Measurements from ENCODE around the gene PICALM. TPM values are rescaled to one million over a fixed set of nuclear protein-coding genes. Genes with fewer than 3 reads are reported as not detected.

PICALM gene
- total and polyA plus RNA-seq, 9 of the 15 experiments (the other 6 are each of a cell fraction or from before 2014, with no cell fraction given): 41.3 to 990 (median 309) TPM

DNA sequence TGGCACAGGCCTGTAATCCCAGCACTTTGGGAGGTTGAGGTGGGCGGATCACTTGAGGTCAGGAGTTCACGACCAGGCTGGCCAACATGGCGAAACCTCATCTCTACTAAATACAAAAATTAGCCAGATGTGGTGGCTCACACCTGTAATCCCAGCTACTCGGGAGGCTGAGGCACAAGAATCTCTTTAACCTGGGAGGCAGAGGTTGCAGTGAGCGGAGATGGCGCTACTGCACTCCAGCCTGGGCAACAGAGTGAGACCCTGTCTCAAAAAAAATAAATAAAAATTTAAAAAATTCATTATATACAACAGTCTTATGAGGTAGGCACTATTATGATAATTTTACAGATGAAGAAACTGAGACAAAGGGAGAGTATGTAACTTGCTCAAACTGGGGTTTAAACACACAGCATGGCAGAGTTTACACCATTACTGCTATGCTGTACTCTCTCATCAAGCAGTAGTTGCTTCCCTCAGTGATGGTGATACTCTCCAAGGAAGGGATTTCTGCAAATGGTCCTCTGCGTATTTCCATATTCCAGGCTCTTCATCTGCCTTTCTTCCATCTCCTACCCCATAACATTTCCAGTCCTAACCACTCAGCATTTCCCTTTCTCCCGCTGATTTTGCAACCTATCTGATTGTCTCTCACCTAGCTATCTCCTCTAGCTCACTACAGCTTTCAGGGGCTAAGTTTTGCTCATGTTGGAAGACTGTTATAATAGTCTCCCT lies 118.4 kb downstream of the PICALM start (continued):
- TF ChIP-seq, protein P1, sequence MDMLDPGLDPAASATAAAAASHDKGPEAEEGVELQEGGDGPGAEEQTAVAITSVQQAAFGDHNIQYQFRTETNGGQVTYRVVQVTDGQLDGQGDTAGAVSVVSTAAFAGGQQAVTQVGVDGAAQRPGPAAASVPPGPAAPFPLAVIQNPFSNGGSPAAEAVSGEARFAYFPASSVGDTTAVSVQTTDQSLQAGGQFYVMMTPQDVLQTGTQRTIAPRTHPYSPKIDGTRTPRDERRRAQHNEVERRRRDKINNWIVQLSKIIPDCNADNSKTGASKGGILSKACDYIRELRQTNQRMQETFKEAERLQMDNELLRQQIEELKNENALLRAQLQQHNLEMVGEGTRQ (CRISPR knock-in tag; IDR thresholded peaks at IDR 0.05): no peak
- TF ChIP-seq HDAC3 (IDR thresholded peaks at IDR 0.05; ENCODE audit: borderline replicate concordance, partially characterized antibody) (no peak), ZNF778 (CRISPR knock-in tag; IDR thresholded peaks at IDR 0.05) (no peak), OTX1 (CRISPR knock-in tag; IDR thresholded peaks at IDR 0.05) (peak; percentile 52; the same call in 1 of the 2 replicates), HDAC6 (IDR thresholded peaks at IDR 0.05; ENCODE audit: low read depth, low read length) (no peak), ZNF764 (CRISPR knock-in tag; IDR thresholded peaks at IDR 0.05; ENCODE audit: low read depth) (no peak), ZBTB17 (CRISPR knock-in tag; IDR thresholded peaks at IDR 0.05) (0 out of 2 replicates have a peak, but pooled peaks have one; percentile 37), TFAM (CRISPR knock-in tag; conservative IDR thresholded peaks at IDR 0.05) (no peak), ZFX (CRISPR knock-in tag; IDR thresholded peaks at IDR 0.05) (no peak), ZNF121 (CRISPR knock-in tag; conservative IDR thresholded peaks at IDR 0.05) (peak; percentile 82), PPARD (CRISPR knock-in tag; IDR thresholded peaks at IDR 0.05) (no peak), ZNF134 (CRISPR knock-in tag; conservative IDR thresholded peaks at IDR 0.05) (no peak), CGGBP1 (CRISPR knock-in tag; IDR thresholded peaks at IDR 0.05) (no peak), CEBPB (tag; IDR thresholded peaks at IDR 0.05) (no peak), ETV5 (CRISPR knock-in tag; IDR thresholded peaks at IDR 0.05; ENCODE audit: low read depth) (no peak), SRSF3 (IDR thresholded peaks at IDR 0.05; ENCODE audit: insufficient read depth, low read length) (no peak), POLR2A (conservative IDR thresholded peaks at IDR 0.05) (0 out of 2 replicates have a peak, but pooled peaks have one; percentile 0), ZKSCAN1 (IDR thresholded peaks at IDR 0.05; ENCODE audit: low read depth, low read length) (no peak), SREBF1 (IDR thresholded peaks at IDR 0.05; ENCODE audit: borderline replicate concordance, low read depth, low read length) (no peak), FOXM1 (IDR thresholded peaks at IDR 0.05; ENCODE audit: low read depth) (no peak), FOXM1 (CRISPR knock-in tag; IDR thresholded peaks at IDR 0.05; ENCODE audit: low read depth) (no peak)
- TF ChIP-seq, protein P2, sequence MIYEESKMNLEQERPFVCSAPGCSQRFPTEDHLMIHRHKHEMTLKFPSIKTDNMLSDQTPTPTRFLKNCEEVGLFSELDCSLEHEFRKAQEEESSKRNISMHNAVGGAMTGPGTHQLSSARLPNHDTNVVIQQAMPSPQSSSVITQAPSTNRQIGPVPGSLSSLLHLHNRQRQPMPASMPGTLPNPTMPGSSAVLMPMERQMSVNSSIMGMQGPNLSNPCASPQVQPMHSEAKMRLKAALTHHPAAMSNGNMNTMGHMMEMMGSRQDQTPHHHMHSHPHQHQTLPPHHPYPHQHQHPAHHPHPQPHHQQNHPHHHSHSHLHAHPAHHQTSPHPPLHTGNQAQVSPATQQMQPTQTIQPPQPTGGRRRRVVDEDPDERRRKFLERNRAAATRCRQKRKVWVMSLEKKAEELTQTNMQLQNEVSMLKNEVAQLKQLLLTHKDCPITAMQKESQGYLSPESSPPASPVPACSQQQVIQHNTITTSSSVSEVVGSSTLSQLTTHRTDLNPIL (CRISPR knock-in tag; IDR thresholded peaks at IDR 0.05): no peak

Data from K562 (cell line).